Activated CD4-positive, alpha-beta T cell treated with anti-CD3 and anti-CD28 coated beads, Interleukin-2, amount 10 ng/mL, durations not matched to agents 24 days and 14 days (primary cell): ENCODE measurements around the gene PRICKLE4. TPM values are rescaled to one million over a fixed set of nuclear protein-coding genes. Genes with fewer than 3 reads are reported as not detected.
"Not testable (repeated sequence)": the region's sequence is repeated elsewhere in the genome, so short reads cannot be mapped to it uniquely, and the experiment has no call there.

ENCODE experiments used
- DNase-seq: peaks from one replicate; pipeline ENCODE4 v3.0.0; 2022
- H3K27ac Mint-ChIP-seq: one replicate; pipeline ENCODE4 v1.8.0; 2022; ENCODE audit warnings: mild to moderate bottlenecking, mixed read lengths
- H3K27me3 Mint-ChIP-seq: one replicate; pipeline ENCODE4 v1.8.0; 2022; ENCODE audit warnings: mixed read lengths
- H3K36me3 Mint-ChIP-seq: one replicate; pipeline ENCODE4 v1.8.0; 2022; ENCODE audit warnings: low read depth, mild to moderate bottlenecking, mixed read lengths
- H3K4me1 Mint-ChIP-seq: one replicate; pipeline ENCODE4 v1.8.0; 2021; ENCODE audit warnings: mixed read lengths
- H3K4me3 Mint-ChIP-seq: one replicate; pipeline ENCODE4 v1.8.0; 2022; ENCODE audit warnings: mild to moderate bottlenecking, moderate library complexity, mixed read lengths
- H3K9me3 Mint-ChIP-seq: one replicate; pipeline ENCODE4 v1.8.0; 2021; ENCODE audit warnings: mixed read lengths
- intact Hi-C: fragments of 100-400 bp; cut with micrococcal nuclease; formaldehyde crosslinking; loops from one replicate; pipeline ENCODE4 v1.15.1; 2023
- total RNA-seq: library from RNA; stranded (reverse); gene quantifications from 2 replicates; pipeline ENCODE4 v1.2.3, GENCODE V29; 2022

Gene PRICKLE4
- total RNA-seq, 1 donor from 2014 or later = not detected

- peaks cover 25% of the 10 kb centered on the region for H3K36me3 Mint-ChIP-seq
- H3K4me3 Mint-ChIP-seq = peak overlapping the region; percentile 95
- H3K27ac Mint-ChIP-seq = peak overlapping the region; percentile 98
- peak; percentile 98 for DNase-seq
- peaks cover 12% of the 10 kb centered on the region for H3K4me1 Mint-ChIP-seq
- no peaks in the 10 kb centered on the region for H3K9me3 Mint-ChIP-seq
- H3K27me3 Mint-ChIP-seq = peaks cover 14% of the 10 kb centered on the region
- intact Hi-C loops = loop anchor here (1.0 to 5.0 kb wide), 10 partner anchors 7 to 1093 kb away; partner anchors contain the start of genes BYSL, FRS3, MED20 and MRPS10
Measured at GRCh38 chr6:41786451-41787218, 6.1 kb downstream of the PRICKLE4 start.

- Mint-ChIP-seq H3K4me1 (peaks cover 12% of the 10 kb centered on the region), H3K27ac (peak within 1 kb of the TSS; percentile 98), H3K36me3 (peaks cover 30% of the 10 kb centered on the region), H3K27me3 (peaks cover 12% of the 10 kb centered on the region), H3K4me3 (peak within 1 kb of the TSS; percentile 95), H3K9me3 (no peaks in the 10 kb centered on the region)
- intact Hi-C loops = loop anchor here (1.0 to 5.0 kb wide), 10 partner anchors 8 to 1092 kb away; partner anchors contain the start of genes BYSL, FRS3, MED20 and MRPS10
- DNase-seq = peak; percentile 99
Measured at GRCh38 chr6:41787219-41787917, 6.8 kb downstream of the PRICKLE4 start, which contains the start of gene TOMM6. Gene TOMM6 (plus strand): TSS chr6:41787694. CDS start chr6:41787698, 4 bp downstream.

- H3K4me3 Mint-ChIP-seq = peak overlapping the region; percentile 95
- peaks cover 36% of the 10 kb centered on the region for H3K36me3 Mint-ChIP-seq
- H3K4me1 Mint-ChIP-seq = peaks cover 11% of the 10 kb centered on the region
- intact Hi-C loops = loop anchor here (5.0 kb wide), 3 partner anchors 148 to 717 kb away; partner anchors contain the start of genes MRPS10, NFYA and OARD1
- no peaks in the 10 kb centered on the region for H3K9me3 Mint-ChIP-seq
- H3K27ac Mint-ChIP-seq = peak overlapping the region; percentile 56
- H3K27me3 Mint-ChIP-seq = peaks cover 6% of the 10 kb centered on the region
- no peak for DNase-seq
Measured at GRCh38 chr6:41789390-41789724, 8.8 kb downstream of the PRICKLE4 start.

GRCh38 chr6:41790045-41790444 is 9.5 kb downstream of the PRICKLE4 start:
- H3K4me3 Mint-ChIP-seq = no peak overlapping the region

GRCh38 chr6:41791305-41791704 is 10.7 kb downstream of the PRICKLE4 start:
- peaks cover 36% of the 10 kb centered on the region for H3K36me3 Mint-ChIP-seq
- peaks cover 6% of the 10 kb centered on the region for H3K4me1 Mint-ChIP-seq
- no peaks in the 10 kb centered on the region for H3K9me3 Mint-ChIP-seq
- DNase-seq = no peak
- H3K4me3 Mint-ChIP-seq = no peak overlapping the region
- no peaks in the 10 kb centered on the region for H3K27me3 Mint-ChIP-seq
- H3K27ac Mint-ChIP-seq = no peak overlapping the region
- intact Hi-C loops = no loop called here

More at GRCh38 chr6:41790045-41790444, 9.5 kb downstream of the PRICKLE4 start:
- Mint-ChIP-seq H3K4me1 (peaks cover 8% of the 10 kb centered on the region), H3K27ac (no peak overlapping the region), H3K27me3 (peaks cover under 1% of the 10 kb centered on the region), H3K9me3 (no peaks in the 10 kb centered on the region), H3K36me3 (peaks cover 36% of the 10 kb centered on the region)
- intact Hi-C loops = no loop called here
- no peak for DNase-seq

- peaks cover 8% of the 10 kb centered on the region for H3K4me1 Mint-ChIP-seq
- H3K9me3 Mint-ChIP-seq = no peaks in the 10 kb centered on the region
- H3K4me3 Mint-ChIP-seq = no peak overlapping the region
- no peak for DNase-seq
- no peaks in the 10 kb centered on the region for H3K27me3 Mint-ChIP-seq
- peaks cover 39% of the 10 kb centered on the region for H3K36me3 Mint-ChIP-seq
- intact Hi-C loops = no loop called here
- no peak overlapping the region for H3K27ac Mint-ChIP-seq
Measured at GRCh38 chr6:41791984-41792383, 11.4 kb downstream of the PRICKLE4 start.

GRCh38 chr6:41796474-41796873 is 15.9 kb downstream of the PRICKLE4 start:
- Mint-ChIP-seq H3K27me3 (no peaks in the 10 kb centered on the region), H3K4me3 (no peak overlapping the region), H3K9me3 (no peaks in the 10 kb centered on the region), H3K4me1 (peaks cover 2% of the 10 kb centered on the region), H3K36me3 (peaks cover 15% of the 10 kb centered on the region), H3K27ac (no peak overlapping the region)
- no peak for DNase-seq
- intact Hi-C loops = no loop called here

- no peak overlapping the region for H3K4me3 Mint-ChIP-seq
- H3K27ac Mint-ChIP-seq = no peak overlapping the region
- peaks cover 3% of the 10 kb centered on the region for H3K36me3 Mint-ChIP-seq
- no peaks in the 10 kb centered on the region for H3K27me3 Mint-ChIP-seq
- peaks cover 4% of the 10 kb centered on the region for H3K4me1 Mint-ChIP-seq
- intact Hi-C loops = no loop called here
- H3K9me3 Mint-ChIP-seq = no peaks in the 10 kb centered on the region
- no peak for DNase-seq
Measured at GRCh38 chr6:41798901-41799558, 18.4 kb downstream of the PRICKLE4 start.

- H3K27me3 Mint-ChIP-seq = no peaks in the 10 kb centered on the region
- H3K36me3 Mint-ChIP-seq = peaks cover 3% of the 10 kb centered on the region
- H3K27ac Mint-ChIP-seq = no peak overlapping the region
- no peaks in the 10 kb centered on the region for H3K9me3 Mint-ChIP-seq
- no peak overlapping the region for H3K4me3 Mint-ChIP-seq
- peaks cover 4% of the 10 kb centered on the region for H3K4me1 Mint-ChIP-seq
- DNase-seq = no peak
- intact Hi-C loops = no loop called here
Measured at GRCh38 chr6:41799559-41799911, 19.0 kb downstream of the PRICKLE4 start.

GRCh38 chr6:41801380-41801779 is 20.8 kb downstream of the PRICKLE4 start:
- Mint-ChIP-seq H3K4me1 (peaks cover 4% of the 10 kb centered on the region), H3K27me3 (no peaks in the 10 kb centered on the region), H3K27ac (no peak overlapping the region), H3K4me3 (no peak overlapping the region), H3K9me3 (no peaks in the 10 kb centered on the region), H3K36me3 (peaks cover 2% of the 10 kb centered on the region)
- intact Hi-C loops = loop anchor here (10.0 kb wide), 1 partner anchor 73 kb away; no protein-coding TSS in a partner anchor
- no peak for DNase-seq

- no peak overlapping the region for H3K4me3 Mint-ChIP-seq
- intact Hi-C loops = loop anchor here (10.0 kb wide), 1 partner anchor 69 kb away; no protein-coding TSS in a partner anchor
- H3K36me3 Mint-ChIP-seq = no peaks in the 10 kb centered on the region
- DNase-seq = no peak
- H3K27ac Mint-ChIP-seq = no peak overlapping the region
- peaks cover 1% of the 10 kb centered on the region for H3K4me1 Mint-ChIP-seq
- H3K9me3 Mint-ChIP-seq = no peaks in the 10 kb centered on the region
- H3K27me3 Mint-ChIP-seq = no peaks in the 10 kb centered on the region
Measured at GRCh38 chr6:41805830-41806774, 25.5 kb downstream of the PRICKLE4 start.

GRCh38 chr6:41811095-41811494 is 30.5 kb downstream of the PRICKLE4 start:
- Mint-ChIP-seq H3K27me3 (no peaks in the 10 kb centered on the region), H3K4me1 (no peaks in the 10 kb centered on the region), H3K9me3 (no peaks in the 10 kb centered on the region), H3K4me3 (no peak overlapping the region), H3K27ac (no peak overlapping the region), H3K36me3 (no peaks in the 10 kb centered on the region)
- intact Hi-C loops = no loop called here
- DNase-seq = no peak

- intact Hi-C loops, H3K27me3 Mint-ChIP-seq, H3K4me3 Mint-ChIP-seq, H3K27ac Mint-ChIP-seq, H3K36me3 Mint-ChIP-seq, H3K9me3 Mint-ChIP-seq, H3K4me1 Mint-ChIP-seq, DNase-seq: not testable (repeated sequence)
Measured at GRCh38 chr6:41811946-41812345, 31.4 kb downstream of the PRICKLE4 start.
